Measurements from ENCODE around the gene SYNJ2.

Gene SYNJ2

DNA sequence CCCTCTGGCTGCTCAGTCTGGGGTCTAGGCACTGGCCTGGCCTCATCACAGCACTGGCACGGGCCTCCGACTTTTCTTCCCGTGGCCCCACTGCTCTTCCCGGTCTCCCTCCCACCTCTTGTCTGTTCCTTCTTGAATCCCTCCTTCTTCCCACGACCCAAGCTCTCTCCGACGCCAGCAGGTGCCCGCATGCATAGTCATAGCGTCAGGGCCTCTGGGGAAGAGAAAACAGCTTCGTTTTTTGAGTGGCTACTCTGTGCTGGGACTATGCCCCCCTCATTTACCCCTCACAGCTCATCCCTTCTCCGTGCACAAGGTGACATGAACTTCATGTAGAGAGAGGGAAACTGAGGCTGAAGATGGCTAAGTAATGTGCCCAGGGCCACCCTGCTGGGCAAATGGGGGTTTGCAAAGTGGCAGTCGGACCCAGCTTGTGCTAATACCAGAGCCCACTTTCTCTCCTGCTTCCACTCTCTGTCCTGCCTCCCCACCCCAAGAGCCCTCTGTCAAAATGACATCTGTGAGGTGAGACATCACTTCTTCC is 59.2 kb downstream of the SYNJ2 start:
- no peak for DNase-seq (ENCODE audit: low spot score)

GRCh38 chr6:158041370-158041769 is 59.7 kb downstream of the SYNJ2 start:
- DNase-seq (ENCODE audit: low spot score), result no peak

DNA sequence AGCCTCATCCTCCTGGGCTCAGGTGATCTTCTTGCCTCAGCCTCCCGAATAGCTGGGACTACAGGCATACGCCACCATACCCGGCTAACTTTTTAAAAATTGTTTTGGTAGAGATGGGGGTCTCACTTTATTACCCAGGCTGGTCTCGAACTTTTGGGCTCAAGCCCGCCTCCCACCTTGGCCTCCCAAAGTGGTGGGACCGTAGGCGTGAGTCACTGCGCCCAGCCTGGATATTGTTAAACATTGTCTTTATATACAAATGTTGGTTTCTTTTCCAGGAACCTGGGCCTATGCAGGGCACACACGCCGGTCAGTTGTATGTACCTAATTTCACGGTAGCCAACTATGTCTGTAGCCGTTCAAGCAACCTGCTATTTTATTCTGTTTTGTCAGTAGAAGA is 60.1 kb downstream of the SYNJ2 start:
- DNase-seq (ENCODE audit: low spot score), result no peak

DNA sequence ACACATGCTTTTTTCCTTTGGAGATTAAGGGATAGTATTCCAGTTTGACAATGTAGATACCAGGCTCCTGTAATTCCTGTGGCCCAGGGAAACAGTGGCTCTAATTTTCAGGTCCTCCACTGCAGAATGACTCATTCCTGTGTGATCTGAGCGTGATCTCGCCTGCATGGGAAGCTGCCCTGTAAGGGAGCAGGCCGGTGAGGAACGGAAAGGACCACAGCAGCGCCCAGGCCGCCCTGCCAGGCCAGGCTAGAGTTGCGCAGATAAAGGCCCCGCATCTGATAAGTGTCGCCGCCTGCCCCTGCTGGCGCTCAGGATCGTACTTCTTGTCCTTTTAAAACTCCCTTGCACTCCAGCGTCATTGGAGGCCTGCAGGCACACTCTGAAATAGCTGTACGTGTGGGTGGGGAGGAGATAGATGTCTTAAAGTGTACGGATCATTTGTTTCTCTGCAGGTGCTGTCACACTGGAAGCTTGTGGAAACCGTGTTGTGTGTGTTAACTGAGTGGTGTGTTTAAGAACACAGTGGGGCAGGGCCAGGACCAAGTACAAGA is 60.7 kb downstream of the SYNJ2 start:
- peak; percentile 34 for DNase-seq (ENCODE audit: low spot score)

DNA sequence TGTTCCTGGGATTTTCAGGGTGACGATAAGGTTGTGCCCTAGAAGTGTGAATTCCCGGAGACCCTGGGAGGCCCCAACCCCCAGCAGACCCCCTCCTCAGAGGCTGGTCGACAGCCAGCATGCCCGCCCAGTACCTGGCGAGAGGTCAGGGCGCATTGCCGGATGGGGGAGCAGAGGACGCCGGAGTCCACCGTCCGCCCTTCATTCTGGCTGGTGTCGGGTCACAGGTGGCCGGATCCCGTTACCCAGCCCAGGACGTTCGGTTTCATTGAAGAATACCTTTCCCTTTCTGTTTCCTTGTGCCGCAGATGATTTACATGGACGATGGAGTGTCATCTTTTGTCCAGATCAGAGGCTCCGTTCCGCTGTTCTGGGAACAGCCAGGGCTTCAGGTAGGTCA is 61.3 kb downstream of the SYNJ2 start:
- no peak for DNase-seq (ENCODE audit: low spot score)

- DNase-seq (ENCODE audit: low spot score), result no peak
Measured at GRCh38 chr6:158043586-158044524, 62.2 kb downstream of the SYNJ2 start.

DNA sequence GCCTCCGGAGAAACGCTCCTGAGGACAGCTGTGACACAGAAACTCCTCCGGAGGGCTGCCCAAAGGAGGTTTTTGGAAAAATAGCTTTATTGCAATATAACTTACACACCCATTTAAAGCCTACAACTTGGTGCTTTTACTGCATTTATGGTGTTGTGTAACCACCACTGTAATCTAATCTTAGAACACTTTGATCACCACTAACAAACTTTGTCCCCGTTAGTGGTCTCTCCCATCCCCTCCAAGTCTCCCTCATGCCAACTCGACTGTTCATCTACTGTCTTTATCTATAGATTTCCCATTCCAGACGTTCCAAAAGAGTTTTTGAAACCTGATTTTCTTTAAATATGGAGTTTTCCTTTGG is 62.8 kb downstream of the SYNJ2 start:
- no peak for DNase-seq (ENCODE audit: low spot score)

GRCh38 chr6:158046201-158047126 is 64.8 kb downstream of the SYNJ2 start:
- DNase-seq (ENCODE audit: low spot score), result no peak

- DNase-seq (ENCODE audit: low spot score), result no peak
Measured at GRCh38 chr6:158047127-158047518, 65.5 kb downstream of the SYNJ2 start.

DNA sequence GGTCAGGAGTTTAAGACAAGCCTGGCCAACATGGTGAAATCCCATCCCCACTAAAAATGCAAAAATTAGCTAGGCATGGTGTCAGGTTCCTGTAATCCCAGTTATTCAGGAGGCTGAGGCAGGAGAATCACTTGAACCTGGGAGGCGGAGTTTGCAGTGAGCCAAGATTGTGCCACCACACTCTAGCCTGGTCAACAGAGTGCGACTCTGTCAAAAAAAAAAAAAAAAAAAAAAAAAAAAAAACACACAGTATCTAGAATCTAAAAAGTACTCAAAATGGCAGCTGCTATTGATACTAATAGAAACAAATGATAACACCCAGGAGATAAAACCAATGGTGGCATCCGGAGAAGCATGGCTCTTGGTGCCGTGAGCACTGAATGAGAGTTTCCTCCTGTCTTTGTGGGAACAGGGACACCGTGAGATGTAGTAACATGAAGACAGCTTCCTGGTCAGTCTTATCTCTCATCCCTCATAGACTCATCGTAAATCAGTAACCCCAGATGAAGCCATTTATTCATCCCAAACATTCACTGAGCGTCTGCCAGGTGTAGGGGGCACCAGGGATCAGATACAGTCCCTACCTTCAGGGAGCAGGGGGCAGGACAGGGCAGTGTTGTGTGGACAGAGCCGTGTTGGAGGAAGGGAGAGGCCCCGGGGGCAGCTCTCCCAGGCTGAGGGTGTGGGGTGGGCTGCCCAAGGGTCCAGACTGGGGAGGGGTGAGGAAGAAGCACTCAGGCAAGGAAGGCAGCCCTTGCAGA is 66.1 kb downstream of the SYNJ2 start:
- DNase-seq (ENCODE audit: low spot score), result no peak

GRCh38 chr6:158048589-158048988 is 66.9 kb downstream of the SYNJ2 start:
- DNase-seq (ENCODE audit: low spot score), result no peak

GRCh38 chr6:158049055-158050028 is 67.7 kb downstream of the SYNJ2 start:
- DNase-seq (ENCODE audit: low spot score), result no peak

GRCh38 chr6:158050107-158050735 is 68.6 kb downstream of the SYNJ2 start:
- no peak for DNase-seq (ENCODE audit: low spot score)

DNA sequence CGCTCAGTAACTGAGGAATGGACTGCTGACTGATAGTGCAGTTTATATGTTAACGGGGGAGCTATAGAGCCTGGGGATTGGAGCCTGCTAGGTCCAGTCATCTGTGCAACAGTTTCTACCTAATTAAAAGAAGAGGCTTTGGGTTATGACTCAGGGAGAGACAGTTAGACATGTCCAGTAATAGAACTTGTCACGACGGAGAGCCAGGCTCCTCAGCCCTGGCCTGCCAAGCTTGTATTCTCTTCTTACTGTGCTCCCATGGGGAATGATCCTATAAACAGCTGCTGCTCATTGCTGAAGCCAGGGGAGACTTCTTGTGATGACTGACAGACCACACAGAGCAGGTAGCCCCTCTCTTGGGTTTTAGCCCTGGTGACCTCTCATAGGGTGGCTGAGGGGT is 69.3 kb downstream of the SYNJ2 start:
- DNase-seq (ENCODE audit: low spot score), result no peak

DNA sequence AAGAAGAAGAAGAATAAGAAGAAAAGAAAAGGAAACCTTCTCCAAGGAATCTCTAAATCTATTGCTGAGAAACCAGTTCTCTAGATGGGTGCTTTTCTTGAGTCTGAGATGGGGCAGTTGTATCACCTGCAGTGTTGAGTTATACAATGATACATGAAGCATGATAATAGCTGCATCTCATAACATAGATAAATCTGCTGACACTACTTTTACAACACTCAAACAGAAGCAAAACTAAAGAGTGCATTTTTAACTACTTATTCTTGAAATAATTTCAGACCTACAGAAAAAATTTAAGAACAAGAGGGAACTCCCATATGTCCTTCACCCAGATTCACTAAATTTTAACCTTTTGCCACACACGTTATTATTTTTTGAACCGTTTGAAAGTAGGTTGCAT is 70.3 kb downstream of the SYNJ2 start:
- no peak for DNase-seq (ENCODE audit: low spot score)

- no peak for DNase-seq (ENCODE audit: low spot score)
Measured at GRCh38 chr6:158053377-158054313, 72.0 kb downstream of the SYNJ2 start.

GRCh38 chr6:158056355-158056754 is 74.7 kb downstream of the SYNJ2 start:
- no peak for DNase-seq (ENCODE audit: low spot score)

DNA sequence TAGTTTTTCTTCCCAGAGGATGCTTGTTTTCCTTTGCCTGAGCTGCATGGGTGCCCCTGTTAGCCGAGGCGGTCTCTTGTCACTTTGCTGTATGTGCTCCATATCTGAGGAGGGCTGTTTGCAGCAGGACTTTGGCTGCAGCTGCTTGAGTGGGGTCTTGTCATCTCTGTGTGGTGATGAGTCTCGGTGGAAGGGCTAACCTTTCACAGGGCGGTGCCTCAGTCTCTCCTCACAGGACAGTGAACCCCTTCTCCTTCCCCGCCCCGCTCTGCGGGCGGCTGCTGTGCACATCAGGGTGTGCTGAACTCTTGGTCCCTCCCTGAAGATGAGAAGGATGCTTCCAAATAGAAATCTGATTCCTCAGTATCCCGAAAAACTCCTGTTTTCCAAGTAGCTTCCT is 75.1 kb downstream of the SYNJ2 start:
- DNase-seq (ENCODE audit: low spot score), result no peak

Data from hematopoietic multipotent progenitor cell treated with erythropoietin and hydrocortisone succinate and interleukin-3 and kit ligand, for 17 days (in vitro differentiated cells).